HG02623 (cell line): ENCODE measurements around the gene STX8.
"Not testable (repeated sequence)": the region's sequence is repeated elsewhere in the genome, so short reads cannot be mapped to it uniquely, and the experiment has no call there.

Source experiments
- ATAC-seq: cut with Tn5 transposase; IDR thresholded peaks from one replicate; pipeline ENCODE4 v1.9.1; 2021; ENCODE audit warnings: moderate library complexity; ENCODE audit not compliant: unreplicated experiment

Gene STX8

DNA sequence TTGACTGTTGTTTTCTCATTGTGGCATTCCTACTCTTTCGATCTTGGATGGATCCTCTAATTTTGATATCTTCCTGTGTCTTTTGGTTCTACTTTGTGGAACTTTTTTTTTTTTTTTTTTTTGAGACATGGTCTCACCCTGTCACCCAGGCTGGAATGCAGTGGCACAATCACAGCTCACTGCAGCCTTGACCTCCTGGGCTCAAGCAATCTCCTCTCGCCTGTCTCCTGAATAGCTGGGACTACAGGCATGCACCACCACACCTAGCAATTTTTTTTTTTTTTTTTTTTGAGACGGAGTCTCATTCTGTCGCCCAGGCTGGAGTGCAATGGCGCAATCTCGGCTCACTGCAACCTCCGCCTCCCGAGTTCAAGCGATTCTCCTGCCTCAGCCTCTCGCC is 220.4 kb downstream of the STX8 start:
- ATAC-seq = not testable (repeated sequence)

DNA sequence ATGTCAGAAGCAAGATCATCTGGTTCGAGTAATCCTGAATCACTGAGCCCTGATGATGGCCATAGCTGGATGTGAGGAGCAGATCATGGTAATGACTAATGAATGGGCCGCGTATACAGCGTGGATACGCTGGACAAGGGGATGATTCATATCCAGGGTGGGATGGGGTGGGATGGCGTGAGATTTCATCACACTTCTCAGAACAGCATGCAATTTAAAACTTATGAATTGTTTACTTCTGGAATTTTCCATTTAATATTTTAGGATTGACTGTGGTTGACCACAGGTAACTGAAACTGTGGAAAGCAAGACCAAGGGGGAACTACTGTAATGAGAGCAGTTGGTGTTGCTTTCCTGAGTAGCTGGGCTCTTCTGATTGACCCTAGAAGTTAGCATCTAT is 225.5 kb downstream of the STX8 start:
- no peak for ATAC-seq

GRCh38 chr17:9346296-9346926 is 229.2 kb downstream of the STX8 start:
- ATAC-seq = no peak

DNA sequence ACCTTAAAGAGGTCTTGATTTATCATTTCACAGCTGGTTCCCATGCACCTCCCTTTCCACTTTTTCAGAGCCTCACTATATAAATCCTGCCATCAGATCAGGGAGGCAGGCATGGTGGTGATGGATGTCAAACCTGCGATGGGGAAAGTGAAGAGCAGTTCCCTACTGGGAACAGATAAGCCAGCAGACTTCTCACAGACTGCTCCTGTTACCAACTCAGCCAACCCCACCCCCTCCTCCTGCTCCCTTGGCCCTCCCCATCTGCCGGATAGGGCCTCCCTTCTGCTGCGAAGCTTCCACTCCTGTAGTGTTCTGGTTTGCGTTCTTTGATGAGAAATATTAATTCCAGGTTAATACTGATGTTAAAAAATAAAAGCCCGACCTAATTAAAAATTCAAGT is 232.1 kb downstream of the STX8 start:
- ATAC-seq = no peak

DNA sequence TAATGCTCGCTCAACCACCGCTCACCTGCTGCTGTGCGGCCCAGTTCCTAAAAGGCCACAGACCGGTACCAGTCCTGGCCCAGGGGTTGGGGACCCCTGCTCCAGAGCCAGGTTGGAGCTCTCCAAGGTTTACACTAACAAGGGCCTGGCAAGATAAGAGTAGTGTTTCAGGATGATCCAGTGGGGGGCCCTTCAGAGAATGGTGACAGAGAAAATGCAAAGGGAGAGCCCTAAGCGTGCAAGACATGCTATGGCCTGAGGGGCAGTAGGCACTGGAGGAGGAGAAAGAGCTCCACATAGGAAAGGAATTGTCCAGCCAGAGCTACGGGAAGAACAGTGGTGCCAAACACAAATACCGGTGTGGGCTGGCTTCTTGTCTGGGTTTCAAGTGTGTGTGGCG is 233.4 kb downstream of the STX8 start:
- no peak for ATAC-seq

GRCh38 chr17:9339958-9340357 is 235.7 kb downstream of the STX8 start:
- ATAC-seq = no peak

DNA sequence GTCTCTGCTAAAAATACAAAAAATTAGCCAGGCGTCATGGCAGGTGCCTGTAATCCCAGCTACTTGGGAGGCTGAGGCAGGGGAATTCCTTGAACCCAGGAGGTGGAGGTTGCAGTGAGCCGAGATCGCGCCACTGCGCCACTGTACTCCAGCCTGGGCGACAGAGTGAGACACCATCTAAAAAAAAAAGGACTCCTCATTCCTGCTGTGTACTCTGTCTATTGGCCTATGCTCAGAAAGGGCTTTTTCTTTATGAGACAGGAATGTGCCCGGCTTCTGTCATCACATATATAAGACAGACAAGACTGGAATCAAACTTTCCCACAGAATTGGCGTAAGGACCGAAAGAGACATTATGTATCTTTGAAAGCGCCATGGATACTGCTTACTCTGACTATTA is 236.1 kb downstream of the STX8 start:
- not testable (repeated sequence) for ATAC-seq

GRCh38 chr17:9336817-9337216 is 238.8 kb downstream of the STX8 start:
- no peak for ATAC-seq

- ATAC-seq = no peak
Measured at GRCh38 chr17:9334536-9335446, 240.8 kb downstream of the STX8 start.

- no peak for ATAC-seq
Measured at GRCh38 chr17:9332132-9332494, 243.5 kb downstream of the STX8 start.

- ATAC-seq = no peak
Measured at GRCh38 chr17:9331279-9332131, 244.1 kb downstream of the STX8 start.

DNA sequence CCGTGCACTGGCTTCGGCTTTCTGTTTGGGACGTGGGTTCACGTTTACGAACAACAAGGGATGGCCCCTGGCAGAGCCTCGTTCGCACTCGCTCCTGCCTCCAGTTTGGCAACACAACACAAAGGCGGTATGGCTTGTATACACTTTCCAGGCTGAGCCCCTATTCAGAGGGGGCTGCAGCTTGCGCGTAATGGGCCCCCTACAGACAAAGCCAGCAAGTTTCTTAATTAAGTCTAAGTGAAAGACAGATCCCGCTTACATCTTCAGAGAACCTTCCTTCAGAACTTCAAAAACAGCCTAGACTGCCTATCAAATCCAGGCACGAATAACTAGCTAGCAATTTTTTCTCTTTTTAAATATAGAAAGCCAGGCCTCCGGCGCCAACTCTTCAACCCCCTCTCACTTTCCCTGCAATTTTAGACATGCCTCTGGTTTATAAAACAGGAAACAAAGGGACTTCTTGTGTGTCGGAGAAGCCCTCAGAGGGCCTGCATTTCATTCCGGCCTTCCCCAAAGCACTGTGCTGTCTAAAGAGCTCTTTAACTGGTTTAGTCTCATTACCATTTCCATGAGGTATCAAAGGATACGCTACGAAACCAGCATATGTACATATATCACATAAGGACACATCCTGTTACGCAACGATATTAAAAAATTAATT is 244.9 kb downstream of the STX8 start:
- no peak for ATAC-seq

DNA sequence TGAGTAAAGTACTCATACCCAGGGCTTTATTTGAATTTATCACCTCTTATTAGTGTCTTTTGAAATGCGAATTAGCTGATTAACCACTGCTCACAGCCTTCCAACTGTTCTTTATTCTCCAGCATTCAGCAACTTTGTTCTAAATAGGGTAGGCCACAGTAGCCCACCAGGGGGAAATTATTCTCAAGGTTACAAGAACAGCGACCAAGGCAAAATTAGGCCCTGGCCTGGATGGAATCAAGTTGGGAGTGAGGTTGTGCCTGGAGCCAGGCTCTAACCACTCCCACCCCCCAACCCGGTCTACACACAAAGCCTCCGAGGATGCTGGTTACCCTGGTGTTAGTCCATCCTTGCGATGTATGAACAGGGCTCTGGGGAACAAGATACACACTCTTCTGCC is 245.5 kb downstream of the STX8 start:
- ATAC-seq = no peak

GRCh38 chr17:9329251-9329921 is 246.2 kb downstream of the STX8 start:
- no peak for ATAC-seq

DNA sequence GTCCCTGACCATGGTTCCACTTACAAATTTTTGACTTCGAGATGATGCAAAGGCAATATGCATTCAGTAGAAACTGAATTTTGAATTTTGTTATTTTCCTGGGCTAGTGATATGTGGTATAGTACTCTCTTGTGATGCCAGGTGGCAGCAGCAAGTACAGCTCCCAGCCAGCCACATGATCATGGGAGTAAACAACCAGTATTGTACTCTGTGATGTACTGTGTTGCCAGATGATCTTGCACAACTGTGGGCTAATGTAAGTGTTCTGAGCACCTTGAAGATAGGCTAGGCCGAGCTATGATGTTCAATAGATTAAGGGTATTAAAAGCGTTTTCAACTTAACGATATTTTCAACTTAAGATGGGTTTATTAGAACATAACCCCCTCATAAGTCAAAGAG is 250.8 kb downstream of the STX8 start:
- no peak for ATAC-seq

DNA sequence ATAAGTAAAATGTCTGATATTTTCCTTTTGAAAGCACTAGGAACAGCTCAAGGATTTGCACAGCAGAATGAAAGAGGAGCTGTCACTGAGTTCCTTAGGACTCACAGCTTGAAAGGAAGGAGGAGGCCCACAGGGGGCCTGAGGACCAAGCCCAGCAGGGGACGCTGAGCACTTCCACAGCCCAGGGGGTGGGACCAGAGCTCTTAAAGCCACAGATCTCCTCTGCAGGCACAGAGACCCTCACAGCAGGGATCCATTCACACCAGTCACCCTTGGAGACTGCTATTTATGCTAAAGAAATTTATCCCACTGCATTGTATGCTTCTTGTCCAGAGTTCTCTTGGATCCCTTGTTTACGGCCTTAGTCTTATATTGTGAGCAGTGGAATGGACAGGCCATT is 253.3 kb downstream of the STX8 start:
- no peak for ATAC-seq

DNA sequence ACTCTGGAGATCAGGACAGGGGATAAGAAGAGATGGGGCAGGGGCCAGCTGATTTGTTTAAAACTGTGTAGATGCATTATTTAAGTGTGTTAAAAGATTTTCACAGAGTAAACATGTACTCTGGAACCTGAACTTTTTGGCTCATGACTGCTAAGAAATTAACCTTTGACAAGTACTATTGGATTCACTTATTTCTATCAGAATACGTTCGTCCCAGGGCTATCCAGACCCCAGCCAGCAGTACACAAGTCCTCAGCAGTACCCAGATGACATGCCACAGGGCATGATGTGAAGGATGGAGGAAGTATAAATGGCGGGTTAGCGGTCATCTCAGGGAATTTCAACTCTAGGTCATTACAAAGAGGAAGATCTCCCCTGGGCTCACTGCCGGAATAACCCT is 253.7 kb downstream of the STX8 start:
- ATAC-seq = no peak

- ATAC-seq = no peak
Measured at GRCh38 chr17:9315360-9315759, 260.3 kb downstream of the STX8 start.

- no peak for ATAC-seq
Measured at GRCh38 chr17:9313346-9313745, 262.3 kb downstream of the STX8 start.

- no peak for ATAC-seq
Measured at GRCh38 chr17:9309216-9309615, 266.4 kb downstream of the STX8 start.

DNA sequence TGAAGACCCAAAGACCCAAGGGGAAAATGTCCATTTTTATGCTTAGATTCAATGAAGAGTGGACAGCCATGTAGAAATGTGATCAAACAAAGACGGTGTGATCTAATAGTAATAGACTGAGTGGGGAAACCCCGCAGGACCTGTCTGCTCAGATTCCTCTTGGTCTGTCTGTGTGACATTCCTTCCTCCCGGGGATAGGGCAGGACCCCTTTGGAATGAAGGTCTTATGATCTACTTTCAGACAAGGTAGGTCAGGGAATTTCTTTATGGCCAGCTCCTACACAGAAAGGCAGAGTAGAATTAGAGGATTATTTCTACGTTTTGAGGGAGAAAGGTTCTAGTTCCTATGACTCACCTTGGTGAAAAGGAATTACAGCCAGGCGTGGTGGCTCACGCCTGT is 267.6 kb downstream of the STX8 start:
- ATAC-seq = no peak
